C4-2B (cell line): ENCODE results near the gene TMEM92.

Experiments used
- ZFX ChIP-seq: fragments of 450-650 bp; IDR thresholded peaks from 2 replicates; pipeline ENCODE4 v1.6.1; 2017
- TF ChIP-seq, protein P1 (sequence below): fragments of 450-650 bp; conservative IDR thresholded peaks from 2 replicates; pipeline ENCODE4 v1.5.1; 2017; ENCODE audit warnings: mild to moderate bottlenecking

DNA sequence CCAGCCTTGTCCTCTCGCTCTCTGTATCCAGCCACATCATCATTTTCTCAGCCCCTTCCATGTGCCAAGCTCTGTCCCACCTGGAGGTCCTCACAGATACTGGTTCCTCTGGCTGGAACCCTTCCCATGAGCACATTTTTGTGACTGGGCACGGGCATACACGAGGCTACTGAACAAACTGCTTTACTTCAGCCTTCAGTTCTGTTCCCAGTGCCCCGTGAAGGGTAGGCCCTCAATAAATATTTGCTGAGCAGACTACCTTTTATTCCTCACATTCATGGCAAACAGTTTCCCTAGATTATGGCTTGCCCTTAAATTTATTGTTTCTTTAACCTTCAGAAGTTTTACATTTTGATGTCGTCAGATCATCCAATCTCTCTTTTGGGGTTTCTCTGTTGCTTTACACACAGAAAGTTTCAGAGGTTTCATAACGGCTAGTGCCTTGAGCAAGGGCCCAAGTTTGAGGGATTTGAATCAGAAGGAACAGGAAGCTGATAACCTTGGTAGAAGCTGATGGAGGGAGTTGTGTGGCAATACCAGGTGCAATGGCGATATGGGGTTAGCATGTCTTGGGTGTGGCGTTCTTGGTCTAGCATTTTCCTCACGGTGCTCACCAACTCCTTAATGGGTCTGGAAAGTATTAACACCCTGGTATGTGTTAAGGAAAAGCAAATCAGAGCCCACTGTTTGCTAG, 27.8 kb downstream of the TMEM92 start:
- TF ChIP-seq, protein P1, sequence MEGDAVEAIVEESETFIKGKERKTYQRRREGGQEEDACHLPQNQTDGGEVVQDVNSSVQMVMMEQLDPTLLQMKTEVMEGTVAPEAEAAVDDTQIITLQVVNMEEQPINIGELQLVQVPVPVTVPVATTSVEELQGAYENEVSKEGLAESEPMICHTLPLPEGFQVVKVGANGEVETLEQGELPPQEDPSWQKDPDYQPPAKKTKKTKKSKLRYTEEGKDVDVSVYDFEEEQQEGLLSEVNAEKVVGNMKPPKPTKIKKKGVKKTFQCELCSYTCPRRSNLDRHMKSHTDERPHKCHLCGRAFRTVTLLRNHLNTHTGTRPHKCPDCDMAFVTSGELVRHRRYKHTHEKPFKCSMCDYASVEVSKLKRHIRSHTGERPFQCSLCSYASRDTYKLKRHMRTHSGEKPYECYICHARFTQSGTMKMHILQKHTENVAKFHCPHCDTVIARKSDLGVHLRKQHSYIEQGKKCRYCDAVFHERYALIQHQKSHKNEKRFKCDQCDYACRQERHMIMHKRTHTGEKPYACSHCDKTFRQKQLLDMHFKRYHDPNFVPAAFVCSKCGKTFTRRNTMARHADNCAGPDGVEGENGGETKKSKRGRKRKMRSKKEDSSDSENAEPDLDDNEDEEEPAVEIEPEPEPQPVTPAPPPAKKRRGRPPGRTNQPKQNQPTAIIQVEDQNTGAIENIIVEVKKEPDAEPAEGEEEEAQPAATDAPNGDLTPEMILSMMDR = no peak
- no peak for TF ChIP-seq ZFX
